Stimulated activated CD4-positive, alpha-beta T cell treated with anti-CD3 and anti-CD28 coated beads, Interleukin-12 subunit alpha, Interleukin-12 subunit beta, amount 100 ng/mL, for 4 hours (primary cell): ENCODE data around the gene IAPP.
"Not testable (repeated sequence)": the region's sequence is repeated elsewhere in the genome, so short reads cannot be mapped to it uniquely, and the experiment has no call there.

ENCODE experiments used
- DNase-seq: peaks from one replicate; pipeline ENCODE4 v3.0.0-alpha.2; 2020

Gene IAPP

DNA sequence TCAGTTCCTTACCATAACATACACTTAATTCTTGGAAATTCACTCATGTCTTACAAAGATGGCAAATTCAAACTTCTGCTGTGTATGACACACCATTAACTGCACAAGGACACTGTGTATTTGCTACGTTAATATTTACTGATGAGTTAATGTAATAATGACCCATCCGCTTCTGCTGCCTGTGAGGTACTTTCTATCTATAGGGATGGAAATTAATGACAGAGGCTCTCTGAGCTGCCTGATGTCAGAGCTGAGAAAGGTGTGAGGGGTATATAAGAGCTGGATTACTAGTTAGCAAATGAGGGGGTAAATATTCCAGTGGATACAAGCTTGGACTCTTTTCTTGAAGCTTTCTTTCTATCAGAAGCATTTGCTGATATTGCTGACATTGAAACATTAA lies at the start of gene IAPP:
Gene IAPP, plus strand, starts transcription at position 301 of the 400 bp plus-strand sequence. CDS start 450 bp downstream, outside the sequence.
- DNase-seq, result no peak

DNA sequence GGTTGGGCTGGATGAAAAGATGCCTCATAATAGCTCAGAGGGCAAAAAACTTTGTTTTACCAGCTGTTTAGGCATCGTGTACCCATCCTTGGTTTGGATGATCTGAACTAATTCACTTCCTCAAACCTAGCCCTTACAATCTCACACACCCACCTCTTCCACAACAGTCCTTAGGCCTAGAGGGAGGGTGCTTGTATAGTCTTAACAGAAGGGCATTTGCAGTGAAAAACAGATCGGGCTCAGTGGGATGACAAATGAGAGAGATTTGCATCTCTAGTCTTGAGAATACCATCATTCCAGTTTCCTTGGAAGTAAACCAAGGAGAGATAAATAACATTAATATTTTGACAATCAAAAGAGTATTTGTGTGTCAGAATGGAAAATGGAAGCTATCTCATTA lies 49.0 kb upstream of the IAPP start:
- DNase-seq, result no peak

DNA sequence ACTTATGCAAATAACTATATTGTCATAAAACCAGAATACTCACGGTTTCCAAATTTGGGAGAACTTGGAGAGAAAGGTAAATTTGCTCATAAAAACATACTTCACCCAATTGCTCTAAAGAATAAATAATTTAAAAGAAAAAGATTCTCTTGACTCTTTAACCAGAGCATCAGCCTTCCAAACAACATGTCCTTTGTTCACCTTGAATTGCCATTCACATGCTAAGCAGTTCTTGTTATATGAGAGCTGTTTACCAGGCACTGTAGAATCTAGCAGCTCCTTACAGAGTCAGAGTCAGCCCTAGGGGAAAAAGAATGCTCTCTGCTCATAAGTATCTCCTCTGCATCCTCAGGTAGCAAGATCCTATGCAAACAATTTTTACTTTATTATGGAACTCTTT lies 48.2 kb upstream of the IAPP start:
- no peak for DNase-seq

DNA sequence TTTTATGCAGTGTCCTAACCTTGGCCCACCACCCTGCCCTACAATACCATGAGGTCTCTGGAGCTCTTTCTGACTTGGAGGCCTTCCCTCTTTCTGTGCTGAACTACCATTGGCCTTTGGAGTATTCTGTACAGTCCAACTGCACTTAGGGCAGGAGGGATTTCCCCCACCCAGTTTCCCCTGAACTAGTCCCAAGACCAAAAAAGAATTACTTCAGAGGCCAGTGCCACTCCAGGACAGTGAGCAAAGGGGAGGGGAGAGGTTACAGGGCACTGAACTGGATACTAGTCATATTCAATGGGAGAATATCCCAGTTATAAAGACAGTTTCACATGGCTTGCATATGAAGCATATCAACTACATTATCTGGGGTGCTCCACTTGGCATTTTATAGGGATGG lies 44.1 kb upstream of the IAPP start:
- no peak for DNase-seq

DNA sequence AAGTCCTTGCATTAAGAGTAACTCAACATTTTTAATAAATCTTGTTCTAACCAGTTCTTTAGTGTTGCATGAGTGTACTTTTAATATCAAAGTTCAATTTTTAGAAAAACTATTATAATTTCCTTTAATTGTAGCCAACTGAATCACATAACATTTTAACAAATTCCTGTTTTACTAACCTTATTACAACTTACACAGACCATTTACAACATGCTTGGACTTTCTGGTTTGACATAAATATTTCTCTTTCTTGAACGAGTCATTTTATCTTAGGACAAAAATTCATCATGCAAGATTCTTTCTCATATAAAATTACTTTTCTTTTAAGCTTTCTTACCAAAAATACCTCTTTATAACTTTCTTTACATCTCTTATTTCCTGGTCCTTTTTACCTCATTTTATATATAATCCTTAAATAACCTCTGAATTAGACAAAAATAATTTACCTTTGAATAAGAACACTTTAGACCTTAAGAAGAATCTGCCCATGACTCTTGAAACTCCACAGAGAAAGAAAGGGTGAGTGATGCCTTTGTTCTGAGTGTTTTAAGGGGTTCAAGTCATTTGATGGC lies 41.9 kb upstream of the IAPP start:
- DNase-seq, result no peak

DNA sequence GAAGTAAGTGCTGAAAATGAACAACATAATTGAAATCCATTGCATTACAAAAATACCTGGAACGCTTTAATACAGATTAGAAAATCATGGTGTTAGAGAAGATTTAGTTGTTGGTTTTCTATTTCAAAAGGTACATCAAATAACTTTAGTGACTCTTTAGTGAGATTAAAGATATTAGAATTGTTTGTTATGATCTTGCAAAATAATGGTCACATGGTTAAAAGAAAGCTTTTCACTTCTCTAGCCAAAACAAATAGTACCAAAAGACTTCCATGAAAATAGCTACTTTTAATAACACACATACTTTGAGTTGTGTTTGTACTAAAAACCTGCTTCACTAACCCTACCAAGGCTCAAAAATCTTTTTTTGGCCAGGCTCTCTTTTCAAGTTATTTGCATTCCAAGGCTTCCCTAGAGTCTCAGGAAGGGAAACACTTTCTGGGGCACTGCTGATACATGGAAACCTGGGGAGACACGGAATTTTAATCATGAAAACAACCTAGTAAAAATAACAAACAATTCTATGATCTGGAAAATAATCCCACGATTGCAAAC lies 37.9 kb upstream of the IAPP start, which contains the start of gene SLCO1A2:
Gene SLCO1A2, minus strand, starts transcription at position 147 of the 555 bp plus-strand sequence. CDS start 270 bp downstream, outside the sequence.
- no peak for DNase-seq

DNA sequence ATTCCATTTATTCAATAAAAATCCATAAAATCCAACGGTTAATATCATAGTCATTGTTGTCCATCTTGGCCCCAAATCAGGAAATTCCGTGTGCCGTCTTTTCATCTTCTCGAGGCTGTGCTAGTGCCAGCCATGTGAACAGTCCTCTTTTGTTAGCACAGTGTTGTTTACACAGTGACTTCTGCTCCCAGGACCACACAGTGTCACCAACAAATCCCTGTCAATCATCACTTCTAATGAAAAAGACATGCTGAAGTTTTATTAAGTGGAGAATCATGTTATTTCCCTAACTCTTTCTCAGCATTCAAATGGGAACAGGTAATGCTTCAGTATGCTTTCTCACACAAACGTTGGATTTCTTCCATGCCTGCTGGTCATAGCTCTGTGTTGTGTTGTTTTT lies 36.0 kb upstream of the IAPP start:
- no peak for DNase-seq

DNA sequence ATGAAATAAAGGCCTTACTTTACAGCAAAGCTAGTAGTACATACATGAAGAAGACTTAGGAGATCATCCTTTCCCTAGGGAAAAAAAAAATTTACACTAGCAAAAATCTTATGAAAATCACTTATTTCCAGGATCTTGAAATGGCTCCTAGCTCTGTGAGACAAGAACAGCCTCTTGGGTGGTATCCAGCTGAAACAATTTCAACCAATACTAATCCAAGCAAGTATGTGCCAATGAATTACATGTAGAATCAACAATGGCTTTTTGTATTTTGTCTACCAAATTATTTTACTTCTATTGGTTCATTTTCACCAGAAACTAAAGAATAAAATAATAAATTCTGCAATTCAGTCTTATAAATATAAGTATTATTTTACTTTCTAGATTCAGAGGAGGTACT lies 35.2 kb upstream of the IAPP start:
- no peak for DNase-seq

DNA sequence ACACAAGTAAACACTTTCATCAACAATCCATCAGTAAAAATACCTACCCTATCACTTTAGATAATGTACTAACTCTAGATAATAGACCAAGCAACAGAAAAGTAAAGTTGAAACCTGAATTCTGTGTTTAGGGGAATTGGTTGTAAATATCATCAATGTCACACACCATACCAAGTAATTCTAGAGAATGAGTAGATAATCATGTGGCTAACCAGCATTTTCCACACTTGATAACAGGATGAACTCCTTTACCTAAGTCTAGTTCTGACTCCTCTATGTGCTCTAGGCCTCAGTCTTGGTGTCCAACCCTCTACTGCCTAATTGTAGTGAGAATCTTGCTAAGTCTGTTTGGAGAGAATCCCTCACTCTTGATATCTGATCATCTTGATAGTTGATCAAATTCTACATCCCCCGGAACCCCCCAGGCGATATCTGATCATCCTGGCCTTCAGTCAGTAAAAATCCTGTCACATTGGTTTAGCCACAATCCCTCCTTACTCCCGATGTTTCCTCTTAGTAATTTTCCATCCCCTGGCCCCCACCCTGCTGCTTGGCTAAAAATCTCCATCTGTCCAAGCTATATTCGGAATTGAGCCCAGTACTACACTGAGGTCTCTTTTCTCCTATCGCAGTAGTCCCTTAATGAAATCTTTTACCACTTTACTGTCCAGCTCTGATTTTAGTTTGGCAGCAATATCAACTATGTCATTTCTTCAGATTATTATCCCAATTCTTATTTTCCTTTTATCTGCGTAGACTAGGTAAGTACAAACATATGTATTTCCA lies 34.5 kb upstream of the IAPP start:
- no peak for DNase-seq

DNA sequence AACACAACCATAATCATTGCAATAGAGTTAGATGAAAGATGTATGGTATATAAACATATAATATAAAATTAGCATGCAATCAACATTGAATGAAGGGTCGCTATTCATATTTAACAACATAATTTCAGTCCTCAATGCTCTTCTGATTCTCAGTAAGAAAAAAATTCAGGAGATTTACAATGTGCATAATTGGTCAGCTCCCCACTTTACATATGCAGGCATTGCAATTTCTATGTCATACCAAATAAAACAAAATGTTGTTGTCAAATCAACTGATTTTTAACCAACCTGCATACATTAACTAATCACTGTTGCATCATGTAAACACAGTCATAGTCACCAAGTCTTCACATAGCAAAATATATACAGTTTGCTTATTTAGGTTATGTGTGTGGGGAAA lies 32.8 kb upstream of the IAPP start:
- DNase-seq, result no peak

DNA sequence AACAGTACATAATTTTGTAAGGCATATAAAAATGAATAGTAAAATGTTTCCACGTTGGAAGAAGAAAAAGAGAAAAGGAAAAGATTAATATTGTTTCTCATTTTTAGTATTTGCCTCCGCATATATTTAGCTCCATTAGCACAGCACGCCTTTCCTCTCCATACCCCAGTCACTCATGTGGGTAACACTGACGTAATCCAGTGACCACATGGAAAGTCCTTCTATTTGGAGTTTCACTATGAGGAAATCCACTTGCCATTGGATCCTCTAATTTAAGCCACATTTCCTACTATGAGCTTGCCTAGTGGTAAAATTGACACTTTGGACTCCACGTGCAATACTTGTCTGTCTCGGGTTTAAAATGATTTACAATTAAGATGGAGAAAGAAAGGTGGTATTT lies 32.3 kb upstream of the IAPP start:
- DNase-seq, result no peak

DNA sequence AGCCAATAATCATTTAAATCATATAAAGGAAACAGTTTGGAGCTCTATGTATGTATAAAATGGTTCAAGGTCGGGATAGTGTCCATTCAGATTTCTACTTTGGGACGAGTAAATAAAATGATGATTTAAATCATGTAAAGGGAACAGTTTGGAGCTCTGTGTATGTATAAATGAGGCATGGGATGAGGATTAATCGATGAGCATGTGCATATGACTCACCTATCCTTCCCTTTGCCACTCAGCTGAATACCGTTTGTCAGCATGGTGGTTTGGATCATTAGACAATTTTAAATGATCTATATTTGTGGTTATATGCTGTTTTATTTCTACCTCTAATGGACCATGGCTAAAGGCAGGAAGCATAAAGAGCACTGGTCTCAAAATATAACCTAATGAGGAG lies 30.9 kb upstream of the IAPP start:
- DNase-seq, result no peak

DNA sequence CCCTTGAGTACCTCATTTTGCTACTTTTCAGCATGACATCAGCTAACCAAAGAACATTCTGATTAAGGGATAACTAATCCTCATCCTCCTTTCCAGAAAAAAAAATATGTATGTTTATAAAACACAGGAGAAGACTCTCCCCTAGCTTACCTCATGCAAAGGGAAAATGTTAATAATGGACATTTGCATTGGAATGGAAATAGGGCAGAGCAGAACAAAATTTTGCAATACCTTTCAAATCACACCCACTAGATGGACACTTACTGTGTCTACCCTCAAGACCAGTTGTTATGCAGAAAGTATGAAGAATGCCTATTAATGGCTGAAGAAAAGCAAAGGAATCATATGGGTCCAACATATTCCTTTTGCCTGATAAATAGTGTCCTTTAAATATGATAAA lies 29.1 kb upstream of the IAPP start:
- DNase-seq, result no peak

DNA sequence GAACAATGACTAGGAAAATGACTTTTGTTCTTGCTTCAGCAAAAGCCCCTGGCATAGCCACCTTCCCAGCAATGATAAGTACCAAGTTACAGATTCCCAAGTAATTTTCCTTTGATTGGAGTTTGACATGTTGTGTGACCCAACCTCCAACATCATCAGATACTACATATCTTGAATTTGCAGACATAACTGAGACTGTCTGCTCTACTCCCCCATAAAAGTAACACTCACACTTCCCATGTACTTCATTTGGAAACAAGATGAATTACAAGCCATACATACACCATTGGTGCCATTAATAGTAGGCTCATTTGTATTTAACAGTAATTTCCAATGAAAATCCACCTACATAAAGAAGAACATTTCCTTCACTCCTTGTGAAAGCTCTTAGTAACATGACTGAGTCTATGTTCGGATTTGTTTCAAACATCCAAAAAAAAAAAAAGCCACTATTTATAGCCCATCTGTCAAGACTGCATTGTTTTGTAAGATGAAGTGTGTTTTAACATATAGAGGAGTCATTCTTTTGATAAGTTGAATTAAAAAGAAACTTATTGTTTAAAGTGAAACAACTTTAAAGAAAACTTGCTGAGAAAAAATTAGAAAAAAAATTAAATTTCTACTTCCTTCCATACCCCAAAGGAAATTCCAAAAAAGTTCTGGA lies 26.0 kb upstream of the IAPP start:
- no peak for DNase-seq

DNA sequence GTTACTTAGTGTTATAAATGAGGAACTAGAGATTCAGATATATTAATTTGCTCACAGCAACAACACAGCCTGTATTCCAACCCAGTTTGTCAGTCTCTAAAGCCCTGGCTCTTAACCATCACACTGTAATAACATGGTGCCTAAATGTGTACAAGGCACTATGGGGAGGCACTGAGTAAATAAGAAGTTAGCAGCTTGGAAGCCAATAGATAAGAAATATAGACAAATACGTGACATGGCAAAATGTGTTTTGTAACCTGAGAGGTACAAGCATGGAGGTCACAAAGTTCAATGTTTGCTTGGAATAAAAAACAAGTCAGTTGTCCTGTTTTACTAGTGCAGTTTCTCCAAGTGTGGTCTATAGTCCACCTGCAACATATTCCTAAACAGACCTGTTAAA lies 21.7 kb upstream of the IAPP start:
- no peak for DNase-seq

DNA sequence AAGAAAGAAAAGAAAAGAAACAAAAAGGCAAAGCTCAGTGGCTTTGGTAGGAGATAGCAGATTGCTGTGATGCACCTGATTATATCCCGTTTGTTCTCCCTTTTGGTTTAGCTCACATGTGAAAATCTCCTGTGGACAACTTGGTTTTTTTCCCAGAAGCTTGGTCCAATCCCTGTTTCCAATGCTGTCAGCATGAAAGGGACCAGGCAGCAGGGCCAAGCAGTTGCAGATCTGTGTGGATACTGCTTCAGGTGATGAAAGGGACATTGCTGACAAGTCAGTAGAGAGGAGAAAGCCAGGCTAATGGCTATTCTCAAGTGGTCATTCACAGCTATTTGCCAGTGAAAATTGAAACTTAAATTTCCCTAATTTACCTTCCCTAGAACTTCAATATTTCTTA lies 19.2 kb upstream of the IAPP start:
- DNase-seq, result no peak

DNA sequence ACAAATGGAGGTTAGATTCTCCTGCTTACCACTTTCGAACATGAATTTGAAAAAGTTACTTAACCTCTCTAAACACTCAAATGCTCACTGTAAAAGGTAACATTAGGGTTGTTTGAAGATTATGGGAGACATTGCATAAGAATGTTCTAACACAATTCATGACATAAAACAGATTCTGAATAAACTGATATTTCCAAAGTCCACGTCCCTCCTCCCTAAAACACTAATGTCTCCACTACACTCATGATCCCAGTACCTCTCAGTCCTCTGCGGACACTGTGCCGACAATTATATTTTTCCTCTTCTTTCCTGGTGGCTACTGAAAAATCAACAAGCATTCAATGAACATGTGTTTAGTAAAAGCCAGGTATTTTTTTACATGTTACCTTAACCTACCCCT lies 18.8 kb upstream of the IAPP start:
- no peak for DNase-seq

DNA sequence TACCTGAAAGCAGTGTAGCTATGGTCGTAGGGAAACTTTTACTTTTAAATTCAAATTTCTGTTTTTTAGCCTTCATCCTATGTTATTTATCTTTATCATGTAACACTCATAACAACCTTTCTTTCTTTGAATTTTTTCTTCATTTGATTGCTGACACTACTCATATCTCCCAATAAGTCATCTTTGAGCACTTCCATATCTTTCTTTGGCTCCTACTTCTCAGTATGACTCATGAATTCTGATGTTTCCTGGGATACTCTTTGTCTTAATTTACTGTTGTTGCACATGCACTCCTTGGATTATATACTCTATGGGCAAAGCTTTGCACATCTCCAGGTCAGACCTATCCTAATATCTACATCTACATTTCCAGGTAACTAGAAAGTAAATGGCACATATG lies 18.1 kb upstream of the IAPP start:
- no peak for DNase-seq

DNA sequence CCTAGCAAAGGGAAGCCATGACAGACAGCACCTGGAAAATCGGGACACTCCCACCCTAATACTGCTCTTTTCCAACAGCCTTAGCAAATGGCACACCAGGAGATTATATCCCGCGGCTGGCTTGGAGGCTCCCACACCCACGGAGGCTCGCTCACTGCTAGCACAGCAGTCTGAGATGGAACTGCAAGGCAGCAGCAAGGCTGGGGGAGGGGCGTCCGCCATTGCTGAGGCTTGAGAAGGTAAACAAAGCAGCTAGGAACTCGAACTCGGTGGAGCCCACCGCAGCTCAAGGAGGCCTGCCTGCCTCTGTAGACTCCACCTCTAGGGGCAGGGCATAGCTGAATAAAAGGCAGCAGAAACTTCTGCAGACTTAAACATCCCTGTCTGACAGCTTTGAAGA lies 12.1 kb upstream of the IAPP start:
- DNase-seq, result not testable (repeated sequence)

DNA sequence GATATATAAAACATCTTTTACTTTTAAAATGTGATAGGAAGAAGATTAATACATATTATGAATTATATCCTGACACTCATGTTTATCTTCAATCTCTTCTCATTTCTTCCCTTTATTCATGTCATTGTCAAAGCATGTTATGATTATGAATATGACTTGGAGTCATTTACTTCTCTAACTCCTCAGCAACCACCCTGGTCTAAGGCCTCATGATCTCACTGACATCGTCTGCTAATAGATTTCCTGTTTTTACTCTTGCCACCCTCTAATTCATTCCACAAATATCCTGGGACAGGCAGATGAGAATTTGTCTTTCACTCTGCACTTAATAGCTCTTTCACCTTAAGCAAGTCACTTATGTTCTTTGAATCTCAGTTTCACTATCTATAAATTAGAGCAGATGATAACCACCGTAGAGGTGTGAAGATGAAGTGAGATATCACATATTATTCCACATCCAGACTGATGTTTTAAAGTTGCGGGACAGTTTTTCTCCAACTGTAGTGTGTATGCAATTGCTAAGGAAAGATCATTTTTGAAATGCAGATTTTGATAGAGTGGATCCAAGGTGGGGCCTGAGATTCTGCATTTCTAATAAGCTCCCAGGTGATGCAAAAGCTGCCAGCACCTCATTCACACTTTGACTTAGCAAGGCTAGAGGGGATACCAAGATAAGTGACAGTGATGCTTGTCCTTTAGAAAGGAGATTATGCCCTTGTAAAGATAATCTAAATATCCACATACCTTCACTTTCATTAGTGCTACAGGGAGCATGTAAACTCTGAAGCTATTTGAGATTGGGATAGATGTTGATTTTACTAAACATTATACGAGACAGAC lies 3.3 kb upstream of the IAPP start:
- DNase-seq, result no peak

DNA sequence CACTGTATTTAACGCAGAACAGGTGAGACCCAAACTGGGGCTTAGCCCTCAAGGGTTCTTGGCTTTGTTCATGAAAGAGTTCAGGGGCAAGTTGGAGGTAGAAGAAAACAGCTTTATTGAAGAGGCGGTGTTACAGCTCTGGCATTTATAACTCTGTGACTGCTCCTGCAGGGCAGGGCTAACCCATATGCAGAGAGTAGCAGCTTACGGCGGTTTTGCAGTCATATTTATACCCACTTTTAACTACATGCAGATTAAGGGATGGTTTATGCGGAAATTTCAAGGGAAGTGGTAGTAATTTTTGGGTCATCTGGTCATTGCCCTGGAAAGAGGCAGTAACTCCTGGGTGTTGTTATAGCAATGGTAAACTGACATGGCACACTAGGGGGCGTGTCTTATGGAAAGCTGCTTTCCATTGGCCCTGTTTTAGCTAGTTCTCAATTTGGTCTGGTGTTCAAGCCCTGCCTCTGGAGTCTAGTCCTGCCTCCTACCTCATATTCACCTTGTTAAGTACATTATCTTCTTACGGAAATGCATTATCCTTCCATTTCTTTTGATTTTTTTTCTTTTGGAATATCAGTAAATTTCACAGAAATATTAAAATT lies 1.8 kb upstream of the IAPP start:
- DNase-seq, result no peak

DNA sequence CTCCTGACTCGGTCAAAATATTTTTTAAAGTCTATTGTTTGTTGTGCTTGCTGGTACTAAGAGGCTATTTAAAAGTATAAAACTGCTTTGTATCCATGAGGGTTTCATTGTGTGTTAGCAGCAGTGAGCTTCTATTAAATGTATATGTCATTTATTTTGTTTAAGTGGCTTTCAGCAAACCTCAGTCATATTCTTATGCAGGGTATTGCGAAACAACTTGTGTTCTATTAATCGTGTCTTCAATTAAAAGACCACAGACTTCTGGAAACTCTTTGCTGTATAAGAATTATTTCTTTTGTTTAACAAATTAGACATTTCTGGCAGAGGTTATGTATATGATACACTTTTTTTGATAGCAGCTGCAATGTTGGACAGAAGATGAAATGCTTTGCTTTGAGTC lies 6.5 kb downstream of the IAPP start:
- DNase-seq, result no peak

DNA sequence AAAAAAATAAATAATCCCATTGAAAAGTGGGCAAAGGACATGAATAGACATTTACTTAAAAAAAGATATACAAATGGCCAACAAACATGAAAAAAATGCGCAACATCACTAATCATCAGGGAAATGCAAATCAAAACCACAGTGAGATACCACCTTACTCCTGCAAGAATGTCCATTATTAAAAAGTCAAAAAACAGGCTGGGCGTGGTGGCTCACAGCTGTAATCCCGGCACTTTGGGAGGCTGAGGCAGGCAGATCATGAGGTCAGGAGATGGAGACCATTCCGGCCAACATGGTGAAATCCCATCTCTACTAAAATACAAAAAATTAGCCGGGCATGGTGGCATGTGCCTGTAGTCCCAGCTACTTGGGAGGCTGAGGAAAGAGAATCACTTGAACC lies 8.6 kb downstream of the IAPP start:
- not testable (repeated sequence) for DNase-seq
